Prostate gland (tissue), 2 donors: Measurements from ENCODE around the gene NDUFA11. TPM values are rescaled to one million over a fixed set of nuclear protein-coding genes. Genes with fewer than 3 reads are reported as not detected.

ENCODE experiments used
- DNase-seq: peaks from one replicate; pipeline ENCODE4 v3.0.0-alpha.2; 2019; ENCODE audit warnings: low spot score
- H3K27ac ChIP-seq, 2 donors: fragments of 200-600 bp; sonication (generic); 2 replicates each; pipeline ENCODE4 v1.5.1; 2017 to 2019
- H3K27me3 ChIP-seq: fragments of 200-600 bp; sonication (generic); replicated peaks from 2 replicates; pipeline ENCODE4 v1.5.1; 2019; ENCODE audit not compliant: insufficient read depth
- H3K36me3 ChIP-seq, 2 donors: fragments of 200-600 bp; sonication (generic); 1 replicate in 1 of 2; 2 replicates in 1 of 2; pipeline versions ENCODE4 v1.5.1 to v1.8.1; 2017 to 2019
- H3K4me1 ChIP-seq: fragments of 200-600 bp; sonication (generic); replicated peaks from 2 replicates; pipeline ENCODE4 v1.5.1; 2019
- H3K4me3 ChIP-seq, 2 donors: fragments of 200-600 bp; sonication (generic); 2 replicates each; pipeline ENCODE4 v1.5.1; 2017 to 2019
- H3K9me3 ChIP-seq: fragments of 200-600 bp; sonication (generic); 2 replicates; pipeline ENCODE4 v1.5.1; 2017
- CTCF ChIP-seq, 4 experiments: fragments of 200-600 bp in 2 of 4; fragments of 450-650 bp in 2 of 4; sonication (generic) in 2 of 4; IDR thresholded peaks; 1 replicate in 3 of 4; 2 replicates in 1 of 4; pipeline ENCODE4 v1.5.1; 2016 to 2019; ENCODE audit warnings: antibody characterized with exemption in 4 of 4, mild to moderate bottlenecking in 2 of 4, moderate library complexity in 2 of 4
- POLR2A ChIP-seq: fragments of 450-650 bp; IDR thresholded peaks from one replicate; pipeline ENCODE4 v1.6.1; 2016; ENCODE audit warnings: antibody characterized with exemption, mild to moderate bottlenecking
- POLR2AphosphoS5 ChIP-seq: sonication (generic); formaldehyde crosslinking; IDR thresholded peaks from one replicate; pipeline ENCODE4 v1.6.1; 2017; ENCODE audit warnings: antibody characterized with exemption
- WGBS: methylation state at CpG from one replicate; pipeline ENCODE4 v1.1.5; 2018; 5-methylcytosine and 5-hydroxymethylcytosine counted together
- intact Hi-C: fragments of 100-400 bp; cut with DNase I; formaldehyde crosslinking; loops from one replicate; pipeline ENCODE4 v1.14.2; 2022
- total RNA-seq, 2 donors: library from RNA; depleted of rRNA; stranded (reverse); fragments of >200 nt; gene quantifications; one replicate each; pipeline ENCODE4 v1.1.0, GENCODE V29; 2016

The NDUFA11 gene
- total RNA-seq, 2 donors from 2014 or later: 259 to 327 TPM

- H3K9me3 ChIP-seq: no peaks in the 10 kb centered on the region
- H3K4me1 ChIP-seq: peaks cover 18% of the 10 kb centered on the region
- no peak overlapping the region for H3K4me3 ChIP-seq
- WGBS: 69% methylated on average over 3 of the region's 3 CpGs
- TF ChIP-seq POLR2A: no peak
- no peak for TF ChIP-seq POLR2AphosphoS5
- no peak for TF ChIP-seq CTCF (IDR thresholded peaks at IDR 0.05)
- H3K36me3 ChIP-seq: no peaks in the 10 kb centered on the region
- no peak overlapping the region for H3K27ac ChIP-seq
- DNase-seq: no peak
- H3K27me3 ChIP-seq: no peaks in the 10 kb centered on the region
- intact Hi-C loops: no loop called here
These were observed 47.2 kb upstream of the NDUFA11 start for GRCh38 chr19:5950741-5951140.

- intact Hi-C loops: no loop called here
- Histone ChIP-seq H3K4me1 (peaks cover 13% of the 10 kb centered on the region), H3K27me3 (no peaks in the 10 kb centered on the region), H3K27ac (no peak overlapping the region), H3K9me3 (no peaks in the 10 kb centered on the region), H3K36me3 (no peaks in the 10 kb centered on the region), H3K4me3 (no peak overlapping the region)
- no peak for TF ChIP-seq POLR2AphosphoS5
- TF ChIP-seq CTCF (IDR thresholded peaks at IDR 0.05): no peak
- TF ChIP-seq POLR2A: no peak
- WGBS: 78% methylated on average over 13 of the region's 13 CpGs
- DNase-seq: no peak
These were observed 46.3 kb upstream of the NDUFA11 start for GRCh38 chr19:5949792-5950305.

GRCh38 chr19:5948752-5949564 is 45.4 kb upstream of the NDUFA11 start:
- no peaks in the 10 kb centered on the region for H3K36me3 ChIP-seq
- peaks cover 6% of the 10 kb centered on the region for H3K4me1 ChIP-seq
- no peak overlapping the region for H3K4me3 ChIP-seq
- DNase-seq: no peak
- H3K27me3 ChIP-seq: no peaks in the 10 kb centered on the region
- WGBS: 44% methylated on average over 13 of the region's 13 CpGs
- intact Hi-C loops: no loop called here
- H3K9me3 ChIP-seq: no peaks in the 10 kb centered on the region
- H3K27ac ChIP-seq: peak overlapping the region; percentile 6 to 19
- no peak for TF ChIP-seq POLR2AphosphoS5
- no peak for TF ChIP-seq POLR2A
- no peak for TF ChIP-seq CTCF (IDR thresholded peaks at IDR 0.05)

- no peak for DNase-seq
- peak overlapping the region in 1 of 2 donors; percentile 19 for H3K27ac ChIP-seq
- no peaks in the 10 kb centered on the region for H3K36me3 ChIP-seq
- no peaks in the 10 kb centered on the region for H3K9me3 ChIP-seq
- 54% methylated on average over 13 of the region's 13 CpGs for WGBS
- no peak overlapping the region for H3K4me3 ChIP-seq
- H3K4me1 ChIP-seq: no peaks in the 10 kb centered on the region
- intact Hi-C loops: no loop called here
- no peak for TF ChIP-seq CTCF (IDR thresholded peaks at IDR 0.05)
- no peak for TF ChIP-seq POLR2A
- TF ChIP-seq POLR2AphosphoS5: no peak
- no peaks in the 10 kb centered on the region for H3K27me3 ChIP-seq
These were observed 43.8 kb upstream of the NDUFA11 start for GRCh38 chr19:5947435-5947834.

- intact Hi-C loops: no loop called here
These were observed 40.0 kb upstream of the NDUFA11 start for GRCh38 chr19:5943623-5944022.

More at GRCh38 chr19:5943623-5944022, 40.0 kb upstream of the NDUFA11 start:
- H3K4me1 ChIP-seq: no peaks in the 10 kb centered on the region
- peaks cover 0 to 4% of the 10 kb centered on the region in 2 donors for H3K36me3 ChIP-seq
- H3K27ac ChIP-seq: no peak overlapping the region
- H3K4me3 ChIP-seq: no peak overlapping the region
- H3K27me3 ChIP-seq: no peaks in the 10 kb centered on the region
- TF ChIP-seq POLR2AphosphoS5 (no peak), POLR2A (no peak), CTCF (IDR thresholded peaks at IDR 0.05) (no peak)
- DNase-seq: no peak
- 81% methylated on average over 10 of the region's 10 CpGs for WGBS
- H3K9me3 ChIP-seq: no peaks in the 10 kb centered on the region
